SK-N-SH treated with all-trans-retinoic acid at 6 μM for 48 hours (cell line): ENCODE results near the gene RNPC3.

ENCODE experiments used
- ARNTL ChIP-seq: fragments of 450-650 bp; formaldehyde crosslinking; IDR thresholded peaks from 2 replicates; pipeline ENCODE4 v1.5.0; 2020; ENCODE audit warnings: low read depth, mild to moderate bottlenecking, moderate library complexity, borderline replicate concordance
- OSR1 ChIP-seq: fragments of 250-450 bp; sonication (Bioruptor Pico); IDR thresholded peaks from 2 replicates; pipeline ENCODE4 v1.8.0; 2022; ENCODE audit warnings: moderate library complexity, mild to moderate bottlenecking, inconsistent platforms
- RARB ChIP-seq: fragments of 250-450 bp; sonication (Bioruptor Pico); IDR thresholded peaks from 2 replicates; pipeline ENCODE4 v1.8.0; 2021; ENCODE audit warnings: mild to moderate bottlenecking, moderate library complexity
- SNAI2 ChIP-seq: fragments of 250-450 bp; sonication (Bioruptor Pico); IDR thresholded peaks from 2 replicates; pipeline ENCODE4 v1.5.0; 2020; ENCODE audit warnings: mild to moderate bottlenecking, moderate library complexity
- ZFP3 ChIP-seq: fragments of 250-450 bp; sonication (Bioruptor Pico); IDR thresholded peaks from 2 replicates; pipeline ENCODE4 v1.5.0; 2020; ENCODE audit warnings: mild to moderate bottlenecking, moderate library complexity
- ZFP30 ChIP-seq: fragments of 450-650 bp; formaldehyde crosslinking; IDR thresholded peaks from 2 replicates; pipeline ENCODE4 v1.5.0; 2022; ENCODE audit warnings: mild to moderate bottlenecking, moderate library complexity
- ZNF70 ChIP-seq: fragments of 450-650 bp; formaldehyde crosslinking; IDR thresholded peaks from 2 replicates; pipeline ENCODE4 v1.5.0; 2020; ENCODE audit warnings: mild to moderate bottlenecking, moderate library complexity
- TF ChIP-seq, protein P1 (sequence below): fragments of 250-450 bp; sonication (Bioruptor Pico); IDR thresholded peaks from 2 replicates; pipeline ENCODE4 v1.8.0; 2021; ENCODE audit warnings: low read depth, mild to moderate bottlenecking, moderate library complexity, borderline replicate concordance
- TF ChIP-seq, protein P2 (sequence below): fragments of 250-450 bp; sonication (Bioruptor Pico); IDR thresholded peaks from 2 replicates; pipeline ENCODE4 v1.8.0; 2020; ENCODE audit warnings: mild to moderate bottlenecking, moderate library complexity, borderline replicate concordance
- TF ChIP-seq, protein P3 (sequence below): fragments of 250-450 bp; sonication (Bioruptor Pico); IDR thresholded peaks from 2 replicates; pipeline ENCODE4 v1.5.1; 2020; ENCODE audit warnings: low read depth, mild to moderate bottlenecking, moderate library complexity
- TF ChIP-seq, protein P4 (sequence below): fragments of 250-450 bp; sonication (Bioruptor Pico); IDR thresholded peaks from 2 replicates; pipeline ENCODE4 v1.5.1; 2021; ENCODE audit warnings: mild to moderate bottlenecking, moderate library complexity

DNA sequence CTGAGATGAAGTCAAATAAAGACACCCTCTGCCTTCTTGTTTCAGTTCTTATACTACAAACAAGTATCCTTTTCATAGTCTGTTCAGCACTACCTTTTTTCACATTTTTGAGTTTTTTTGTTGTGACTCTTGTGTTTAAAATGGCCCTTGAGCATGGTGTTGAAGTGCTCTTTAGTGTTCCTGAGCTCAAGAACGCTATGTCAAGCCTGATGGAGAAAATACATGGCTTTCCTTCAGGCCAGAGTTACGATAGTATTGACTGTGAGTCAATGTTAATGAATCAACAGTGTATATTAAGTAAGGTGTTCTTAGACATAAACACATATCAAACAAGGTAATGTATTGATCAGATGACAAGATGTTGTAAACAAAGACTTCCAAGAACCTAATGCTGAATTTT, 12.7 kb downstream of the RNPC3 start:
- TF ChIP-seq, protein P1, sequence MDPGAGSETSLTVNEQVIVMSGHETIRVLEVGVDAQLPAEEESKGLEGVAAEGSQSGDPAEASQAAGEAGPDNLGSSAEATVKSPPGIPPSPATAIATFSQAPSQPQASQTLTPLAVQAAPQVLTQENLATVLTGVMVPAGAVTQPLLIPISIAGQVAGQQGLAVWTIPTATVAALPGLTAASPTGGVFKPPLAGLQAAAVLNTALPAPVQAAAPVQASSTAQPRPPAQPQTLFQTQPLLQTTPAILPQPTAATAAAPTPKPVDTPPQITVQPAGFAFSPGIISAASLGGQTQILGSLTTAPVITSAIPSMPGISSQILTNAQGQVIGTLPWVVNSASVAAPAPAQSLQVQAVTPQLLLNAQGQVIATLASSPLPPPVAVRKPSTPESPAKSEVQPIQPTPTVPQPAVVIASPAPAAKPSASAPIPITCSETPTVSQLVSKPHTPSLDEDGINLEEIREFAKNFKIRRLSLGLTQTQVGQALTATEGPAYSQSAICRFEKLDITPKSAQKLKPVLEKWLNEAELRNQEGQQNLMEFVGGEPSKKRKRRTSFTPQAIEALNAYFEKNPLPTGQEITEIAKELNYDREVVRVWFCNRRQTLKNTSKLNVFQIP (CRISPR knock-in tag), result no peak
- TF ChIP-seq, protein P2, sequence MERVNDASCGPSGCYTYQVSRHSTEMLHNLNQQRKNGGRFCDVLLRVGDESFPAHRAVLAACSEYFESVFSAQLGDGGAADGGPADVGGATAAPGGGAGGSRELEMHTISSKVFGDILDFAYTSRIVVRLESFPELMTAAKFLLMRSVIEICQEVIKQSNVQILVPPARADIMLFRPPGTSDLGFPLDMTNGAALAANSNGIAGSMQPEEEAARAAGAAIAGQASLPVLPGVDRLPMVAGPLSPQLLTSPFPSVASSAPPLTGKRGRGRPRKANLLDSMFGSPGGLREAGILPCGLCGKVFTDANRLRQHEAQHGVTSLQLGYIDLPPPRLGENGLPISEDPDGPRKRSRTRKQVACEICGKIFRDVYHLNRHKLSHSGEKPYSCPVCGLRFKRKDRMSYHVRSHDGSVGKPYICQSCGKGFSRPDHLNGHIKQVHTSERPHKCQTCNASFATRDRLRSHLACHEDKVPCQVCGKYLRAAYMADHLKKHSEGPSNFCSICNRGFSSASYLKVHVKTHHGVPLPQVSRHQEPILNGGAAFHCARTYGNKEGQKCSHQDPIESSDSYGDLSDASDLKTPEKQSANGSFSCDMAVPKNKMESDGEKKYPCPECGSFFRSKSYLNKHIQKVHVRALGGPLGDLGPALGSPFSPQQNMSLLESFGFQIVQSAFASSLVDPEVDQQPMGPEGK (CRISPR knock-in tag), result no peak
- TF ChIP-seq RARB (CRISPR knock-in tag) (no peak), ZFP3 (CRISPR knock-in tag) (no peak), SNAI2 (no peak), OSR1 (CRISPR knock-in tag) (no peak), ARNTL (CRISPR knock-in tag) (no peak), ZNF70 (no peak), ZFP30 (CRISPR knock-in tag) (no peak)
- TF ChIP-seq, protein P3, sequence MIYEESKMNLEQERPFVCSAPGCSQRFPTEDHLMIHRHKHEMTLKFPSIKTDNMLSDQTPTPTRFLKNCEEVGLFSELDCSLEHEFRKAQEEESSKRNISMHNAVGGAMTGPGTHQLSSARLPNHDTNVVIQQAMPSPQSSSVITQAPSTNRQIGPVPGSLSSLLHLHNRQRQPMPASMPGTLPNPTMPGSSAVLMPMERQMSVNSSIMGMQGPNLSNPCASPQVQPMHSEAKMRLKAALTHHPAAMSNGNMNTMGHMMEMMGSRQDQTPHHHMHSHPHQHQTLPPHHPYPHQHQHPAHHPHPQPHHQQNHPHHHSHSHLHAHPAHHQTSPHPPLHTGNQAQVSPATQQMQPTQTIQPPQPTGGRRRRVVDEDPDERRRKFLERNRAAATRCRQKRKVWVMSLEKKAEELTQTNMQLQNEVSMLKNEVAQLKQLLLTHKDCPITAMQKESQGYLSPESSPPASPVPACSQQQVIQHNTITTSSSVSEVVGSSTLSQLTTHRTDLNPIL, result no peak
- TF ChIP-seq, protein P4, sequence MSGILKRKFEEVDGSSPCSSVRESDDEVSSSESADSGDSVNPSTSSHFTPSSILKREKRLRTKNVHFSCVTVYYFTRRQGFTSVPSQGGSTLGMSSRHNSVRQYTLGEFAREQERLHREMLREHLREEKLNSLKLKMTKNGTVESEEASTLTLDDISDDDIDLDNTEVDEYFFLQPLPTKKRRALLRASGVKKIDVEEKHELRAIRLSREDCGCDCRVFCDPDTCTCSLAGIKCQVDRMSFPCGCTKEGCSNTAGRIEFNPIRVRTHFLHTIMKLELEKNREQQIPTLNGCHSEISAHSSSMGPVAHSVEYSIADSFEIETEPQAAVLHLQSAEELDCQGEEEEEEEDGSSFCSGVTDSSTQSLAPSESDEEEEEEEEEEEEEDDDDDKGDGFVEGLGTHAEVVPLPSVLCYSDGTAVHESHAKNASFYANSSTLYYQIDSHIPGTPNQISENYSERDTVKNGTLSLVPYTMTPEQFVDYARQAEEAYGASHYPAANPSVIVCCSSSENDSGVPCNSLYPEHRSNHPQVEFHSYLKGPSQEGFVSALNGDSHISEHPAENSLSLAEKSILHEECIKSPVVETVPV (CRISPR knock-in tag), result no peak
